Stimulated activated memory B cell treated with anti-CD40 and anti-IgM and Interleukin-4, amounts not matched to agents 10 μg/mL and 1 μg/mL and 100 μg/mL, for 72 hours (primary cell): ENCODE data around the gene PCK1.
A peak's percentile ranks its signal among the peaks of the same experiment; 100 is the strongest.

Experiments used
- ATAC-seq: fragments of 150-1000 bp; cut with Tn5 transposase; 2 replicates; pipeline ENCODE4 v1.10.0; 2021
- H3K27ac Mint-ChIP-seq: one replicate; pipeline ENCODE4 v1.8.0; 2022; ENCODE audit warnings: mild to moderate bottlenecking, mixed read lengths
- H3K27me3 Mint-ChIP-seq: one replicate; pipeline ENCODE4 v1.8.0; 2022; ENCODE audit warnings: mixed read lengths
- H3K36me3 Mint-ChIP-seq: one replicate; pipeline ENCODE4 v1.8.0; 2022; ENCODE audit warnings: mixed read lengths
- H3K4me1 Mint-ChIP-seq: one replicate; pipeline ENCODE4 v1.8.0; 2022; ENCODE audit warnings: mixed read lengths
- H3K4me3 Mint-ChIP-seq: one replicate; pipeline ENCODE4 v1.8.0; 2022; ENCODE audit warnings: mild to moderate bottlenecking, moderate library complexity, mixed read lengths
- H3K9me3 Mint-ChIP-seq: one replicate; pipeline ENCODE4 v1.8.0; 2022; ENCODE audit warnings: mixed read lengths

PCK1 gene

DNA sequence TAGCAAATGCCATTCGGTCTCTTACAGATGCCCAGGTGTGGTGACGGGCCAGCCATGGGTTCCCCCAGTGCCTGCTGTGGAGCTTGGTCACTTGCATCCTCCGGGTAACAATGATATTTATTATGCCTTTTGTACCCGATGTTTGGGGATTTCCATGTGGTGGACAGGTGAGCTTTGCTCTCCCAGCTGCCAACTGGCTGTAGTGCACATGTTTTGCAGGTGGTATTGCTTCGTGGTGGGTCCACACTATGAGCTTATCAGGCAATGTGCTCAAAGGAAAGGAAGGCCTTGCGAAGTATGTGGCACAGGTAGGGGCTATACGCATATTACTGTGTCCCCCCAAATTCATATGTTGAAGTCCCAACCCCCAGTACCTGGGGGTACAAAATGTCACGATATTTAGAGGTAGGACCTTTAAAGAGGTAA lies 31.7 kb upstream of the PCK1 start:
- H3K4me1 Mint-ChIP-seq, result peaks cover 6% of the 10 kb centered on the region
- no peak overlapping the region for H3K27ac Mint-ChIP-seq
- peaks cover 17% of the 10 kb centered on the region for H3K27me3 Mint-ChIP-seq
- no peaks in the 10 kb centered on the region for H3K9me3 Mint-ChIP-seq
- H3K36me3 Mint-ChIP-seq, result no peaks in the 10 kb centered on the region
- no peak for ATAC-seq
- no peak overlapping the region for H3K4me3 Mint-ChIP-seq

DNA sequence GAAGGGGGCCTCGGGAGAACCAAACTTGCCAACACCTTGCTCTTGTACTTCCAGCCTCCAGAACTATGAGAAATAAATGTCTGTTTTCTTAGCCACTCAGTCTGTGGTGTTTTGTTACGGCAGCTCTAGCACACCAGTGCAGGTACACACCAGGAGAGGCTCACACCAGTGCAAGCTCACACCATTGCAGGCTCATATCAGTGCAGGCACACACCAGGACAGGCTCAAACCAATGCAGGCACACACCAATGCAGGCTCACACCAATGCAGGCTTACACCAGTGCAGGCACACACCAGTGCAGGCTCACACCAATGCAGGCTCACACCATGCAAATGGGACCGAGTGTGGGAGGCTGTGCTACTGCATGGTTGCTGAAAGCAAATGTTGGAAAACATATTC lies 31.1 kb upstream of the PCK1 start:
- peak; percentile 4 for ATAC-seq
- H3K9me3 Mint-ChIP-seq, result no peaks in the 10 kb centered on the region

DNA sequence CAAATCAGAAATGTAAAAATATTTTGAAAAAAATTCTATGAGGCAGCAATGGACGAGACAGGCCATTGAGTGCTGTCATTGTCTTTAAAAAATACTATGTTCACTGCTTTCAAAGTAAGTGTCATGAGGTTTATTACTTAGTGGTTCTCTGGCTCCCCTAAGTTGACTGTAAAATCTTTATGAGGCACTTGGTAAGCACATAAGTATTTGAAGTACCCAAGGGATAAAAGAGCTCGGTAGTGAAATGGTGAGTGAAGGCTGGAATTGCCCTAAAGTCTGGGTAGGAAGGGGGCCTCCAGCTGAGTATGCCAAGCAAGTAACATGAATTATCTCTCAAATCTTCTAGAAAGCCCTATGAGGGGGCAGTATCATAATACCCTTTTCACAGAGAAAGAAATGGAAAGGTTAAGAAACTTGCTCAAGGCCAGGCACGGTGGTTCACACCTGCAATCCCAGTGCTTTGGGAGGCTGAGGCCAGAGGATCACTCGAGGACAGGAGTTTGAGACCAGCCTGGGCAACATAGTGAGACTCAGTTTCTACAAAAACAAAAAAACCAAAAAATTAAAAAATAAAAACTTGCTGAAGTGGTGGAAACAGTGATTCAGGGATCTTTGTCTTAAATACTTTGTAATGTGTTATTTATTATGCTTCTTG lies 30.5 kb upstream of the PCK1 start:
- Mint-ChIP-seq H3K27me3 (peaks cover 25% of the 10 kb centered on the region), H3K4me1 (peaks cover 6% of the 10 kb centered on the region), H3K9me3 (no peaks in the 10 kb centered on the region), H3K27ac (no peak overlapping the region), H3K4me3 (no peak overlapping the region), H3K36me3 (no peaks in the 10 kb centered on the region)
- ATAC-seq, result no peak

More for the DNA sequence above, 31.1 kb upstream of the PCK1 start:
- Mint-ChIP-seq H3K4me3 (no peak overlapping the region), H3K27ac (no peak overlapping the region), H3K27me3 (peaks cover 20% of the 10 kb centered on the region), H3K4me1 (peaks cover 6% of the 10 kb centered on the region), H3K36me3 (no peaks in the 10 kb centered on the region)

DNA sequence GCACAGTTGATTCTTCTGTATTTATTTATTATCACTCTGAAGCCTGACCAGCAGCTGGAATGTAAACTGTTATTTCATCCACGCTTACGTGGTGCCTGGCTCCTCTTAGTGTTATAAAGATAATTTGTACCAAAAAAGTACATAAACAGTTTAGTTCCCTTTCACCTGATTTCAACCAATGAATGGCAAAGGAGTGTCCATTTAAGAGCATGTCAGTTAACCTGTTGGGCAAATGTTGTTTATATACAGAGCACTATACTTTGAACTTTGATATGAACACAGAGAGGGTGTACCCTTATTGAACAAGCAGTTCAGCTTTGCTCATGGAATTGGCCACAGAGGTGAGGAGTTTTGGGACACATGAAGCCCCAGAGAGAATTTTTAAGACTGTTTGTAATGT lies 28.8 kb upstream of the PCK1 start:
- H3K27me3 Mint-ChIP-seq, result peaks cover 34% of the 10 kb centered on the region

DNA sequence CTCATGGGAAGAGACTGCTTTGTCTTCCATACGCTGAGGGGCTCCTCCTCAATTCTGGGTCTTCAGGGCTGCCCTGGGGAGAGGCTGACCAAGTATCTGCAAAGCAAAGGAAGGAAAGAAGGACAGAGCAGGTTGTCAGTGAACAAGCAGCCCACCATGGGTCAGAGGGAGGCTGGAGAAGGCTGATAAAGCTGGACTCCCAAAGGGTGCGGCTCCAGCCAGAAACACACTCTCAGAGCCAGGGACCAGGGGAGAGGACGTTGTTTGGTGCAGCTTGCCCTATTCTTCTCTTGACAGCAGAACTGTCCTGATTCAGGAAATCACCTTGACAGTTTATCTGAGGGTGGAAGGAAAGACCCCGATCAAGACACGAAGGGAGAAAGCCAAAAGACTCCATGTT lies 25.6 kb upstream of the PCK1 start:
- Mint-ChIP-seq H3K27me3 (peaks cover 66% of the 10 kb centered on the region), H3K36me3 (no peaks in the 10 kb centered on the region), H3K27ac (no peak overlapping the region), H3K9me3 (peaks cover 4% of the 10 kb centered on the region), H3K4me1 (no peaks in the 10 kb centered on the region), H3K4me3 (no peak overlapping the region)
- no peak for ATAC-seq

More for the DNA sequence above, 28.8 kb upstream of the PCK1 start:
- Mint-ChIP-seq H3K36me3 (no peaks in the 10 kb centered on the region), H3K9me3 (no peaks in the 10 kb centered on the region), H3K4me1 (peaks cover 3% of the 10 kb centered on the region), H3K27ac (no peak overlapping the region), H3K4me3 (no peak overlapping the region)
- no peak for ATAC-seq

DNA sequence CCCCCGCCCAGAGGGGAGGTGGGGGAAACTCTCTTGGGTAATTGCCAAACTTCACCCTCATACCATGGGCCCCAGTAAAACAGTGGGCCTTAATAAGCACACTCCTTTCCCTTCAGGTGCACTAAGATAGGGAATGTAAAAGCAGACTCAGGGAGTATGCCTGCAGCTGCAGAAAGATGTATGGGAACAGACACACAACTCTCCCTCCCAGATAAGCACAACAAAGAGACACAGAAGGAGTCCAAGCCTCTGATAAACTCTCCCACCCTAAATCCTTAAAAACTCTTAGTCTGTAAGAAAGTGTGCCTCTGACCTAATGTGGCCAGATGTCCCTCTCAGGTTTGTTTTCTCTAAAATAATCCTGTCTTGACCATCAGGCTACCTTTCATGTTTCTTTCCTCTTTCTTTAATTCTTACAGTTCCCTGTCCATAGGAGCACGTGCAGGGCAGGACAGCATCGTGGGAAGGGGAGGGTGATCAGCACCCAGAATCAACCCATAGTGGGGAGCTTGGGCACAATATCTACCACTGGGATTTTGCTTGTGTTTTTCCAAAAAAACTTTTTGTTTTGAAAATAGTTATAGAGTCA lies 24.7 kb upstream of the PCK1 start:
- Mint-ChIP-seq H3K4me3 (no peak overlapping the region), H3K27me3 (peaks cover 75% of the 10 kb centered on the region), H3K36me3 (no peaks in the 10 kb centered on the region), H3K27ac (no peak overlapping the region), H3K4me1 (no peaks in the 10 kb centered on the region), H3K9me3 (peaks cover 4% of the 10 kb centered on the region)
- ATAC-seq, result peak; percentile 13

DNA sequence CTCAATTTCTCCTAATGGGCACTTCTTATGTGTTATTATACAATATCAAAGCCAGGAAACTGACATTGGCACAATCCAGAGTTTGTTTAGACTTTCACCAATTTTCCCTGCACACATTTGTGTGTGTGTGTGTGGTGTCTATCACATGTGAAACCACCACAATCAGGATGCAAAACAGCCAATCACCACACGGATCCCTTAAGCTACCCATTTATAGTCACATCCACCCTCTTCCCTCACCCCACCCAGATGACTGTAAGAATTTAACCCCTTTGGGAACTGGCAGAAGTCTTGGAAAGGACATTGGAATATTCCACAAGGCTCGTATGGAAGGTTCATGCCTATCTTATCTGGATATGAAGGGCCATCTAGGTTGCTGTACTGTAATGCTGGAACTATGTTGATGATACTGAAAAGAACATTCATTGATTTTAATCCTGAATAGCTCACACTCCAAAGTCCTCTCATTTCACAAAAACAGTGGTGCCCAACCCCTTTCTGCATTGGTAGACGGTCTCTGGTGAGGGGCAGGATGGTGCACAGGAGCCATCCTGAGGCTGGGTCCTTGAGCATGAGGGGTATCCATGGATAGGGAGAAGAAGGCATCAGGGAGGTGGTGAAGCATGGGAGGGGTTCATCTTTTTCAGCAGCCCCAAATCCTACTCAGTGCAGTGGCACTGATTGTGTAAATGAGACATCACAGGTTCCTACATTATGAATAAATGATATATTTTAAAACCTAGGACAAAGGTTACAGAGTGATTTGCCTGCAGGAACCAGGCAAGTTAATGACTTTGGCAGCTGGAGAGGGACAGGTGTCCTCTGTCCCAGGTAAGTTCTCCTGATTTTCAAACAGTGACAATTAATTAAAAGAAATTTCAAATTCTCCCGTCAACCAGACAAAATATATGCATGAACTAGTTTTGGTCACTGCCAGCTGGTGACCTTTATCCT lies 23.9 kb upstream of the PCK1 start:
- no peak overlapping the region for H3K27ac Mint-ChIP-seq
- H3K9me3 Mint-ChIP-seq, result peaks cover 4% of the 10 kb centered on the region
- peaks cover 76% of the 10 kb centered on the region for H3K27me3 Mint-ChIP-seq
- no peak for ATAC-seq
- no peak overlapping the region for H3K4me3 Mint-ChIP-seq
- no peaks in the 10 kb centered on the region for H3K4me1 Mint-ChIP-seq
- H3K36me3 Mint-ChIP-seq, result no peaks in the 10 kb centered on the region

DNA sequence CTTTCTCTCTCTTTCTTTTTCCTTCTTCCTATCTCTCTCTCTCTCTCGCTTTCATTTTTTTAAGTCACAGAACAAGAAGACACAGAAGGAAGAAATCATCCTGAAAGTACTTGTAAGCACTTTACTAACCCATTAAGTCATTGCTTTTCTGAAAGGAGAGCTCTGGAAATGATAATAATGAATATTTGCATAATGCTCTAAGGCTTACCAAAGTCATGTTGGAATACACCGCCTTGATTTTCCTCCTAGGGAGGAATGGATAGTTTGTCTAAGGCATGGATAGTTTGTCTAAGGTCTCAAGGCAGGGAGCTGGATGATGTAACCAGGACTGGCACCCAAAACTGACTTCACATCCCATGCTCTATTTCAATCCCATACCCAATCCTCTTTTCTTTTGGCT lies 23.1 kb upstream of the PCK1 start:
- peaks cover 72% of the 10 kb centered on the region for H3K27me3 Mint-ChIP-seq
- no peaks in the 10 kb centered on the region for H3K4me1 Mint-ChIP-seq

DNA sequence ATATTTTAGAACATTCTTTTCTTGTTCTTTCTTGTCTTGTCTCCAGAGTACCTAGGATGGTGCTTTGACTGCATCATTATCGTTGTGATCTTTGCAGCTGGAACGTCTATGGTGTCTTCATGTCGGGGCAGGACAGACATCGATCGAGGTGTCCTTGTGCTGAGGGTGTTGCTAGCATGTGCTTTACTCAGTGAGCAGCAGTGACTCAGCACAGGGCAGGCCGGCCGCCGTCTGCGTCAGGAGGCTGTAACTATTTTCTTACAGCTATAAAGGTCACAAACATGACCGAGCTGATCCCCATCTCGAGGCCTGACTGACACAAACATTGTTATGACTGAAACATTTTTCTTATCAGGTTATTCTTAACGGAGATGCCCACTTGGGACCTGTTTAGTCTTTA lies 21.0 kb upstream of the PCK1 start:
- no peak for ATAC-seq
- Mint-ChIP-seq H3K36me3 (no peaks in the 10 kb centered on the region), H3K27me3 (peaks cover 66% of the 10 kb centered on the region), H3K9me3 (peaks cover 4% of the 10 kb centered on the region), H3K4me1 (no peaks in the 10 kb centered on the region), H3K27ac (no peak overlapping the region), H3K4me3 (no peak overlapping the region)

More for the DNA sequence above, 23.1 kb upstream of the PCK1 start:
- Mint-ChIP-seq H3K36me3 (no peaks in the 10 kb centered on the region), H3K4me3 (no peak overlapping the region), H3K9me3 (peaks cover 4% of the 10 kb centered on the region), H3K27ac (no peak overlapping the region)
- no peak for ATAC-seq

DNA sequence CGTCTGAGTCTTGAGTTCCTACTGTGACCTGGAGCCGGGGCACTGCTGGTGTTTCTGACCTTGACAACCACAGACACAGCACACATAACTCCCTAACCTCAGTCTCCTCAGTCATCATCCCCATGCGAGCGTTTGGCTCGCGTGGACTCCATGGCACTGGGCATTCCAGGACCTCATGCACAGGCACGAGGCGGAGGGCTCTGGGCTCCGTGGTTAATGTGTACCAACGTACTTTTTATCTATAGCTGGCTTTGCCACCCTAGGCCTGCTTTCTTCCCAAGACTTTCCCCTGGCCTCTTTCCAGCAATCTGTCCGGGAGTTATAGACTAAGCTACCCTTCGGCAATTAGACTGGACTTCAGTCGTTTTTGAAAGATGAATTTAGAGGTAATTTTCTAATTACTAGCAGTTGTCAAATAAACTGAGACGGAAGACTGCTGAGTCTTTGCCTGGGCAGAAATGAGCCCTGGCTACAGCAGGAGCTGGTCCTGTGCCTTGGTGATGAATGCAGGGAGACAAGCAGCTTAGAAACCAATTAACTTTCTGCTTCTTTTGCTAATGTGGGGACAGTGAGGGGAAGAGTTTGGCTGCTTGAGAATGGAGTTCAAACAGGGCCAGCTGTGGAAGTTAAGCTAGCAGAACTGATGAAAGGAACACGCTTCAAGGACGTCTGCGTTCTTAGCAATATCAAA lies 19.9 kb upstream of the PCK1 start:
- ATAC-seq, result no peak
- H3K36me3 Mint-ChIP-seq, result no peaks in the 10 kb centered on the region
- H3K4me3 Mint-ChIP-seq, result no peak overlapping the region
- no peaks in the 10 kb centered on the region for H3K4me1 Mint-ChIP-seq
- H3K27ac Mint-ChIP-seq, result no peak overlapping the region
- H3K27me3 Mint-ChIP-seq, result peaks cover 64% of the 10 kb centered on the region
- peaks cover 4% of the 10 kb centered on the region for H3K9me3 Mint-ChIP-seq

DNA sequence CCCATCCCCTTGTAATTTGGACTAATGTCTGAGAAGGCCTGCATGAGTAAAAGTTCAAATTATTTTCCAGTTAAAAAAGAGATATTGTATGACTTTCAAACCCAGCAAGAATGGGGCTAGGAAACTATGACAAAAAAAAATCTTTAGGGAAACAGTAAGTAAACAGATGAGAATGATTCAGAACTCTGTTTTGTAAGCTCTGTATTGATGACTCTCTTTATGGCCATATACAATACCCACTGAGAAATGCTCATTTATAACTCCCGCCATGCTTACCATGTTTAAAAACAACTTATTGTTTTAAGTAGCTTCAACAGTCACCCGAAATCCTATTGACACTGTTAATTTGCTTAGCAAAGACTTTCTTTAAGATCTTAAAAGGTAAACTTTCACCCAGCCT lies 17.2 kb upstream of the PCK1 start:
- Mint-ChIP-seq H3K36me3 (no peaks in the 10 kb centered on the region), H3K27me3 (peaks cover 51% of the 10 kb centered on the region), H3K4me3 (no peak overlapping the region), H3K9me3 (peaks cover 4% of the 10 kb centered on the region), H3K4me1 (no peaks in the 10 kb centered on the region), H3K27ac (no peak overlapping the region)
- ATAC-seq, result no peak

DNA sequence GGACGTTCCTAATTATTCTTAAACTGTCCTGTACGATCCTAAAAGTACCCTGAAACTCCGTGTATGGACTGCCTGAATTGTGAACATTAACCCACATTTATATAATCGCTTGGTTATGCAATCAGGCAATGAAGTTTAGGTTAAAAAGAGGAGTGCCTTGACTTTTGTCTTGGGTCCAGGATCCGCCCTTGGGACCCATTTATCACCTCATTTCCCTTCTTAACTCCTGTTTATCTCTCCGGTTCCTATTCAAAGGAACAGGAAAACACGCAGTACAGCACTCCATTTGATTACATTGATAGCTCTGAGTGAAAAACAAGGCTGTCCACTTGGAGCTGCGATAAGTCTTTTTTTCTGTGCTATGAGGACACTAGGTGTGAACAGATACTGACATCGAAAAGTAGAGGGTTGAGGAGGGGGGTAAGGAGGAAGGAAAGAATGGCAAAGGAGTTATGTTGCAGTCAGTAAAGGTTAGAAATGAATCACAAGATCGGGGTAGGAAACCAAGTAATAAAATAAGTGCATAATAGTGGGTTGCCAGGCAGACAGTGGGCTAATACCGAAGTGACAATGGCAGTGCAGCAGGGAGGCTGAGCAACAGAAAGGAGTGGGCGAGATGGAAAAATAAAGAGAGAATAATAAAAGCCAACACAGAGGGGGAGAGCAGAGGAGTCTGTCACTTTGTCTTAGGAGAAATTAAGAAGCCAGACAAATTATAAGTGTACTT lies 15.9 kb upstream of the PCK1 start:
- Mint-ChIP-seq H3K36me3 (no peaks in the 10 kb centered on the region), H3K4me3 (no peak overlapping the region), H3K27me3 (peaks cover 45% of the 10 kb centered on the region), H3K27ac (no peak overlapping the region), H3K9me3 (no peaks in the 10 kb centered on the region), H3K4me1 (no peaks in the 10 kb centered on the region)
- ATAC-seq, result no peak

DNA sequence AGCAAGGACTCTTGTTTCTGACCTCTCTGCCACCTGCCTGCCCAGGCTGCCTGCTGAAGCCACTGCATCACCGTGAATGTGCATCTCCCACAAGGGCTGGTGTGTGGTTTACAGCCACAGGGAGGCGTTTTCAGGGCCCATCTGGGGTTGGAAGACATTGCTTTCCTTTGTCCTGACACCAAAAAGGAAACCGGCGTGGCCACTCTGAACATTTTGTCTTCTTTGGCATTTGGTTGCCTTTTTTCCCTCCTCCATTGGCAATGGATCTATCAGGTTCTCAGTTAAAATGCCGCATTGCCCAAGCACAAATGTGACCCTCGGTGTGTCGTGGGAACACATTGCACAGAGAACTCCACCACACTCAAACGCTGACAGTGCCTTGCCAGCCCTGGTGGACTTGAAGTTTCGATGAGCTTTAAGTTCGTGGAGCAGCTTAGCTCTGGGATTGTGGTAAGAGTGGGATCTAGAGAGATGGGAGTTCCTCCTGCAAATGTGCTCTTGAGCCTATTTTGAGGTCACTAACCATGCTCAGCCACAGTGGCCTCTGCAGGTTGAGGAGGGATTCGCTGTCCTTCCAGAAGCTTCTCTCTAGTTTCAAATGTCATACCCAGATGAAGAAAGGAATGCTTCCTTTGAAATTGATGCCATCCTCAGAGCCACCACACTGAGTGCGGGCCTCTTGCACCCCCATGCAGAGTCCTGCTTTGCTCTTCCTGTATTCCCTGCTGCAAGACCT lies 14.8 kb upstream of the PCK1 start:
- H3K4me3 Mint-ChIP-seq, result no peak overlapping the region
- ATAC-seq, result no peak
- H3K9me3 Mint-ChIP-seq, result no peaks in the 10 kb centered on the region
- no peaks in the 10 kb centered on the region for H3K4me1 Mint-ChIP-seq
- H3K27me3 Mint-ChIP-seq, result peaks cover 41% of the 10 kb centered on the region
- no peak overlapping the region for H3K27ac Mint-ChIP-seq
- H3K36me3 Mint-ChIP-seq, result no peaks in the 10 kb centered on the region

DNA sequence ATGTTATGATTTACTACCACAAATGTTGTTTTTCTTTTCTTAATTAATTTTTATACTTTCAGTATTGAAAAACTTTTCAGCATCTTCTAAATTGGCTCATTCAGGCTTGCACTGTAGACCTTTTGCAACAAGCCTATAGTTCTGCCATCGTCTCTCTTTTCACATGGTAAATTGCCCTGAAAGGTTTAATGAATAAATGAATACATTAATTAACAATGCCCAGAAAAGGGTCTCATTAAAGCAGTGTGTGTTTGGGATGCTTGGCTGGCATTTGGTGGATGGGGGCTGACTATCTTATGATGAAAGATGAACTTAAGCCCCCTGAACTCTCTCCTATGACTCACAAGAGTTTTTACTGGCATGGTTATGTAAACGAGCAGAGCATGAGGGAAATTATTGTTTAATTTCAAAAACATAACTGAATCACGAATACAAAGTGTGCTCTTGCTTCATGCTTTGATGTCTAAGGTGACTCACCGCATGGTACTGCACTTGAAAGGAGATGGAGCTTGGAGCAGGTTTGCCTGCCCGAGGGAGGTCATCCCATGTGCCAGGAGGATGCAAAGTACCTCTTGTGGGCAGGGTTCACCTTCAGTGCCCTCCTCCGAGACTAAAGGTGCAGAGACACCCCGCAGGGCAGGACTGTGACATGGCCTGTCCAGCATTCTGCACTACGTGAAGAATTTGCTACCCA lies 13.8 kb upstream of the PCK1 start:
- Mint-ChIP-seq H3K4me1 (no peaks in the 10 kb centered on the region), H3K27ac (no peak overlapping the region), H3K9me3 (no peaks in the 10 kb centered on the region), H3K36me3 (no peaks in the 10 kb centered on the region), H3K4me3 (no peak overlapping the region), H3K27me3 (peaks cover 39% of the 10 kb centered on the region)
- no peak for ATAC-seq
